ENCODE data around the gene BID. TPM values are rescaled to one million over a fixed set of nuclear protein-coding genes. Genes with fewer than 3 reads are reported as not detected.

The BID gene
- total and polyA plus RNA-seq, 4 donors: 13.1 to 179 (median 37.5) TPM

DNA sequence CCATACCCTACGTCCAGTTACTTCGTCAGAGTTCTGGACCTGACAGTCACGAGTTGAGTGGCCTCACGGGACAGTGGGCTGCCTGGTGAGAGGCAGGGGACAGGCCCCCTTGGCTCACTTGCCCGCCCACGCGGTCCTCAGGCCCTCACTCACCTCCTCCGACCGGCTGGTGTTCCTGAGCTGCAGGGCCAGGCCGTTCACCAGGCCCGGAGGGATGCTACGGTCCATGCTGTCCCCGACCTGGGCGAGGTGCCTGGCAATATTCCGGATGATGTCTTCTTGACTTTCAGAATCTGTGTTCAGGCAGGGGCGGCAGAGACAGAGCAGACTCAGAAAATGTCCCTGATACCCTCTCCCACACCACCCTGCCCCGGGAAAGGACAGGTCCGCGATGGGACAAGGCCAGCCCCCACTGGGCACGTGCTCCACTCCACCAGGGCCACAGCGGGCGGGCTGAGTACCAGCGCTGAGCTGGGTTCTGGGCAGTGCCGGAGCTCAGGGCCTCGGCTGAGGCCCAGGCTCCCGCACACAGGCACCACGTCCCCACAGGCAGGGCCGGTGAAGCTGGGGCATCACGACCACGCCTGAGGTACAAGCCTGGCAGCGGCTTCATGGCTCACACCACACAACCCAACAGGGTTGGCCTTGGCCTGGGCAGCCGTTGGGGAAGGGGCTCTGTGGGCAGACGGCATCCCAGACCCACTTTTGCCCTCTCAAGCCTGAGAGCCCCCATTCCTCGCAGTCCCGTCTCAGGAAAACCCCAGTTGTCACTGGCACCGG lies 34.9 kb downstream of the BID start:
- Histone ChIP-seq H3K27me3 (ENCODE audit: control insufficient read depth in 3 of 3, insufficient read depth in 3 of 3, low read length in 2 of 3) (no peaks in the 10 kb centered on the region), H3K36me3 (ENCODE audit: control insufficient read depth in 4 of 4, insufficient read depth in 4 of 4, low read length in 4 of 4) (peaks cover 0 to 37% (median 6%) of the 10 kb centered on the region in 4 donors), H3K9me3 (ENCODE audit: control insufficient read depth in 4 of 4, insufficient read depth in 3 of 4, low read length in 3 of 4) (peaks cover 0 to 2% (median 0%) of the 10 kb centered on the region in 4 donors), H3K4me3 (no peak overlapping the region), H3K9ac (ENCODE audit: insufficient read depth in 1 of 2, low read length in 2 of 2) (no peak overlapping the region), H3K4me1 (ENCODE audit: control insufficient read depth in 5 of 5, insufficient read depth in 5 of 5, low read length in 5 of 5) (no peaks in the 10 kb centered on the region), H3K27ac (ENCODE audit: low read depth in 1 of 2, low read length in 1 of 2) (no peak overlapping the region)
- 93 to 97% methylated on average over 36 of the region's 36 CpGs for WGBS, 2 donors
- TF ChIP-seq, protein P1, sequence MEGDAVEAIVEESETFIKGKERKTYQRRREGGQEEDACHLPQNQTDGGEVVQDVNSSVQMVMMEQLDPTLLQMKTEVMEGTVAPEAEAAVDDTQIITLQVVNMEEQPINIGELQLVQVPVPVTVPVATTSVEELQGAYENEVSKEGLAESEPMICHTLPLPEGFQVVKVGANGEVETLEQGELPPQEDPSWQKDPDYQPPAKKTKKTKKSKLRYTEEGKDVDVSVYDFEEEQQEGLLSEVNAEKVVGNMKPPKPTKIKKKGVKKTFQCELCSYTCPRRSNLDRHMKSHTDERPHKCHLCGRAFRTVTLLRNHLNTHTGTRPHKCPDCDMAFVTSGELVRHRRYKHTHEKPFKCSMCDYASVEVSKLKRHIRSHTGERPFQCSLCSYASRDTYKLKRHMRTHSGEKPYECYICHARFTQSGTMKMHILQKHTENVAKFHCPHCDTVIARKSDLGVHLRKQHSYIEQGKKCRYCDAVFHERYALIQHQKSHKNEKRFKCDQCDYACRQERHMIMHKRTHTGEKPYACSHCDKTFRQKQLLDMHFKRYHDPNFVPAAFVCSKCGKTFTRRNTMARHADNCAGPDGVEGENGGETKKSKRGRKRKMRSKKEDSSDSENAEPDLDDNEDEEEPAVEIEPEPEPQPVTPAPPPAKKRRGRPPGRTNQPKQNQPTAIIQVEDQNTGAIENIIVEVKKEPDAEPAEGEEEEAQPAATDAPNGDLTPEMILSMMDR (IDR thresholded peaks at IDR 0.05; ENCODE audit: control extremely low read depth, extremely low read depth): no peak
- DNase-seq (no peak), ATAC-seq (ENCODE audit: insufficient read depth, low FRiP score) (no peak)

DNA sequence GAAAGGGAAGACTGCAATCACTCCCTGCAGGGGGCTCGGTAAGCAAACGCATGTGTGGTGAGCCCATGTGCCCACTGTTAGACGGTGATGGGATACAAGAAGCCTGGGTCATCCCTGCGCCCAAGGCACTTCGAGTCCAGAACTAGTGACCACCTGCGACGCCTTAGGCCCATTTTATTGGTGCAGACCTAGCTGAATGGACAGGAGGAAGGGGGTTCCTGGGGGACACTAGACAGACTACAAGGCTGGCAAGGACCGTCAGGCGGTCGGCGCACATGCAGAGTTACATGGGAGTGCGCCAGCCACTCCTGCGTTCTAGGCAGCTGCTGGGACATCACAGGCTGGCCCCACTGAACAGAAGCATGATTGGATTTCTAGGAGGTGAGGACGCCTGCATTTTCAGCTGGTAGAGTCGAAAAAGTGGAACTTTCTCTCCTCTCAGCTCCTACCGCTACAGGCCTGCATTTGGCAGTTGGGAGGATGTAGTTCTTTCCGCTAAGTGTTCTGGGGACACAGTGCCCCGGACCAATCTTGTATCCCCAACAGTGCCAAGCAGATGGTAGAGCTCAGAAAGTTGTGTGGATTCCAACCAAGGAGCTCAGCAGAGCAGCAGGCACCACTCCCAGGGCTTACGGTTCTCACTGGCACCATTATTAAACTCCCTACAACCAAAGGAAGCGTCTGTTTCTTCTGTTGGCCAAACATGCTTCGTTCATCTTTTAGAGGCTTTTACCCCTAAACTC lies 35.7 kb downstream of the BID start:
- TF ChIP-seq, protein P1 (IDR thresholded peaks at IDR 0.05; ENCODE audit: control extremely low read depth, extremely low read depth): no peak
- Histone ChIP-seq H3K9ac (ENCODE audit: insufficient read depth in 1 of 2, low read length in 2 of 2) (no peak overlapping the region), H3K27me3 (ENCODE audit: control insufficient read depth in 3 of 3, insufficient read depth in 3 of 3, low read length in 2 of 3) (no peaks in the 10 kb centered on the region), H3K4me1 (ENCODE audit: control insufficient read depth in 5 of 5, insufficient read depth in 5 of 5, low read length in 5 of 5) (no peaks in the 10 kb centered on the region), H3K9me3 (ENCODE audit: control insufficient read depth in 4 of 4, insufficient read depth in 3 of 4, low read length in 3 of 4) (no peaks in the 10 kb centered on the region), H3K36me3 (ENCODE audit: control insufficient read depth in 4 of 4, insufficient read depth in 4 of 4, low read length in 4 of 4) (peaks cover 0 to 37% (median 13%) of the 10 kb centered on the region in 4 donors), H3K4me3 (no peak overlapping the region), H3K27ac (ENCODE audit: low read depth in 1 of 2, low read length in 1 of 2) (no peak overlapping the region)
- ATAC-seq (ENCODE audit: insufficient read depth, low FRiP score) (no peak), DNase-seq (no peak)
- 93 to 95% methylated on average over 21 of the region's 21 CpGs for WGBS, 2 donors

DNA sequence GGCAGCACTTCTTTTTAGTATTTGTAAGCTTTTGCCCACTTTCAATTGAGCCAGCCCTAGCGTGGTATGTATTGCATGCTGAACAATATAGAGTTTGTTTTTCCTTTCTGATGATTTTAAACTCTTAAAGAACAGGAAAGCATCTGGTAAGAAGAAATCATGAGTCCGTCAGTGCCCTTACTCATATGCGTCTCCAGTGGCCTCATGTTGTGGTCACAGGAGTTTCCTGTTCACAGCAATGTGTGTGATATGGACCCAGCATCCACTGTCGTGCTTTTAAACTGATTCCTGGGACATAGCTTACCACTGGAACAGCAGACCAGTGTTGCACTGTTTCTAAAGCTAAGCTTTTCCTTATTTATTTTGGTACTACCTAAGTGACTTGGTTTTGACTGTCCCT lies 40.1 kb downstream of the BID start:
- Histone ChIP-seq H3K4me1 (ENCODE audit: control insufficient read depth in 5 of 5, insufficient read depth in 5 of 5, low read length in 5 of 5) (no peaks in the 10 kb centered on the region), H3K4me3 (no peak overlapping the region), H3K36me3 (ENCODE audit: control insufficient read depth in 4 of 4, insufficient read depth in 4 of 4, low read length in 4 of 4) (peaks cover 8 to 43% (median 29%) of the 10 kb centered on the region in 4 donors), H3K27me3 (ENCODE audit: control insufficient read depth in 3 of 3, insufficient read depth in 3 of 3, low read length in 2 of 3) (no peaks in the 10 kb centered on the region), H3K9ac (ENCODE audit: insufficient read depth in 1 of 2, low read length in 2 of 2) (no peak overlapping the region), H3K27ac (ENCODE audit: low read depth in 1 of 2, low read length in 1 of 2) (no peak overlapping the region), H3K9me3 (ENCODE audit: control insufficient read depth in 4 of 4, insufficient read depth in 3 of 4, low read length in 3 of 4) (no peaks in the 10 kb centered on the region)
- no peak for DNase-seq
- TF ChIP-seq, protein P1 (IDR thresholded peaks at IDR 0.05; ENCODE audit: control extremely low read depth, extremely low read depth): no peak
- 32 to 68% methylated on average over 4 of the region's 4 CpGs for WGBS, 2 donors
- no peak for ATAC-seq (ENCODE audit: insufficient read depth, low FRiP score)

Measured in lung (tissue), 12 donors.